Measurements from ENCODE around the gene UPK3A.

Gene UPK3A

DNA sequence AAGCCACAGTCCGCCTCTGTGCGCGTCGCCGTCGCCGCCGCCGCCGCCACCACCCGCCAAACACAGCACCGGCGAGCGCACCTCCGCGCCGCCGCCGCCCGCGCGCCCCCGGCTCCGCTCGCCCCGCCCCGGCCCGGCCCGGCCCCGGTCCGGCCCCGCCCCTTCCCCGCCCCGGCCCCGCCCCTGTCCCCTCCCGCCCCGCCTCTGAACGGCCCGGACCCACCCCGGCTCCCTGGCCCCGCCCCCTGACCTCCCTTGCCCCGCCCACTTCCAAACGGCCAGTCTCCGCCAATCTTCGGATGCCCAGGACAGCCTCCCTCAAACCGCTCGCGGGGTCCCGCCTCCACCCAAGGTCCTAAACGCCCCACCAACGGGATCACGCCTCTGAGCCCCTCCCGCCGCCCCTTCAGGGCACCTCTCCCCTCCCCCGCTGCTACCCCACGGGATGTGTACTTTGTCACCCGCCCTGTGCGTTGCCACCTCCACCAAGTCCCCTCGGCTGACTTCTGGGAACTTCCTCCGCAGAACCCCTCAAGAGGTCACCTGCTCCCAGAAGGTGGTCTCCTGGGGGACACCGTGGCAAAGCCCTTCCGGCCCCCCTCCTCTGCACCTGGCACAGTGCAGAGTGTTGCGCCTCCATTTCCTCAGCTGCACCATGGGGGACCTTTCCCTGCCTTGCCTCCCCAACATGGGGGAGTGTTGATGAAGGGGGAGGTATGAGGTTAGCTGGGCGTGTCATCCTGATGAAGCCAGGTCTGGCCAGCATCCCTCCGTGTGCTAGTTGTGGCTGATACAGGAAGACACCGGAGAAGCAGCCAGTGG is 43.7 kb upstream of the UPK3A start, which contains the start of gene KIAA0930:
Gene KIAA0930, minus strand, starts transcription at position 85 of the 822 bp plus-strand sequence. CDS start 191 bp downstream, outside the sequence.
- Histone ChIP-seq H3K27me3 (ENCODE audit: insufficient read depth, poor library complexity, severe bottlenecking) (no peaks in the 10 kb centered on the region), H3K4me1 (ENCODE audit: insufficient read depth, poor library complexity, severe bottlenecking) (peaks cover 20% of the 10 kb centered on the region), H3K36me3 (ENCODE audit: low read depth) (peaks cover 25% of the 10 kb centered on the region), H3K27ac (ENCODE audit: poor library complexity, severe bottlenecking) (peak within 1 kb of the TSS; percentile 40), H3K9me3 (ENCODE audit: severe bottlenecking) (no peaks in the 10 kb centered on the region), H3K4me3 (ENCODE audit: severe bottlenecking) (peak within 1 kb of the TSS; percentile 52)
- DNase-seq (ENCODE audit: low spot score) (peak; percentile 81), ATAC-seq (ENCODE audit: low read depth) (peak; percentile 41)
- TF ChIP-seq, protein P1, sequence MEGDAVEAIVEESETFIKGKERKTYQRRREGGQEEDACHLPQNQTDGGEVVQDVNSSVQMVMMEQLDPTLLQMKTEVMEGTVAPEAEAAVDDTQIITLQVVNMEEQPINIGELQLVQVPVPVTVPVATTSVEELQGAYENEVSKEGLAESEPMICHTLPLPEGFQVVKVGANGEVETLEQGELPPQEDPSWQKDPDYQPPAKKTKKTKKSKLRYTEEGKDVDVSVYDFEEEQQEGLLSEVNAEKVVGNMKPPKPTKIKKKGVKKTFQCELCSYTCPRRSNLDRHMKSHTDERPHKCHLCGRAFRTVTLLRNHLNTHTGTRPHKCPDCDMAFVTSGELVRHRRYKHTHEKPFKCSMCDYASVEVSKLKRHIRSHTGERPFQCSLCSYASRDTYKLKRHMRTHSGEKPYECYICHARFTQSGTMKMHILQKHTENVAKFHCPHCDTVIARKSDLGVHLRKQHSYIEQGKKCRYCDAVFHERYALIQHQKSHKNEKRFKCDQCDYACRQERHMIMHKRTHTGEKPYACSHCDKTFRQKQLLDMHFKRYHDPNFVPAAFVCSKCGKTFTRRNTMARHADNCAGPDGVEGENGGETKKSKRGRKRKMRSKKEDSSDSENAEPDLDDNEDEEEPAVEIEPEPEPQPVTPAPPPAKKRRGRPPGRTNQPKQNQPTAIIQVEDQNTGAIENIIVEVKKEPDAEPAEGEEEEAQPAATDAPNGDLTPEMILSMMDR (IDR thresholded peaks at IDR 0.05; ENCODE audit: poor library complexity, severe bottlenecking) = no peak

DNA sequence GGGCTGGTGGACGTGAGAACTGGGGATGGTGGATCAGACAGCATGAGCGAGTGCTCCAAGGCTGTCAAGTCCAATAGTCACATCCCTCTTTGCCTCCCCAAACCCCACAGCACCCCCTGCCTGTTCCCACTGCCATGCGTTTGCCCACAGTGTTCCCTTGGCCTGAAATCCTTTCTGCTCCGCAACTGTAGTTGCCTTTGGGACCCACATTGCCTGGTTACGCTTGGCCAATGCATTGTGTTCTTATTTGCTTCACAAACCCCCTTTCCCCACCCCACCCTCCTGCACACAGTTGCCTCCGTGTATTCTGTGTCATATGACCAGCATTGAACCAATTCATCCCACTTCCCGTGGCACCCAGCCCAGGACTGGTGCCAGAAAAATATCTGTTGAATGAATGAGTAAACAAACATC is 42.0 kb upstream of the UPK3A start:
- H3K9me3 ChIP-seq (ENCODE audit: severe bottlenecking) = no peaks in the 10 kb centered on the region
- ATAC-seq (ENCODE audit: low read depth) (no peak; the same call in 2 of the 3 replicates), DNase-seq (ENCODE audit: low spot score) (no peak)
- H3K27ac ChIP-seq (ENCODE audit: poor library complexity, severe bottlenecking) = peak overlapping the region; percentile 29
- TF ChIP-seq, protein P1 (IDR thresholded peaks at IDR 0.05; ENCODE audit: poor library complexity, severe bottlenecking) = no peak
- no peaks in the 10 kb centered on the region for H3K27me3 ChIP-seq (ENCODE audit: insufficient read depth, poor library complexity, severe bottlenecking)
- peaks cover 32% of the 10 kb centered on the region for H3K4me1 ChIP-seq (ENCODE audit: insufficient read depth, poor library complexity, severe bottlenecking)
- peaks cover 11% of the 10 kb centered on the region for H3K36me3 ChIP-seq (ENCODE audit: low read depth)
- no peak overlapping the region for H3K4me3 ChIP-seq (ENCODE audit: severe bottlenecking)

DNA sequence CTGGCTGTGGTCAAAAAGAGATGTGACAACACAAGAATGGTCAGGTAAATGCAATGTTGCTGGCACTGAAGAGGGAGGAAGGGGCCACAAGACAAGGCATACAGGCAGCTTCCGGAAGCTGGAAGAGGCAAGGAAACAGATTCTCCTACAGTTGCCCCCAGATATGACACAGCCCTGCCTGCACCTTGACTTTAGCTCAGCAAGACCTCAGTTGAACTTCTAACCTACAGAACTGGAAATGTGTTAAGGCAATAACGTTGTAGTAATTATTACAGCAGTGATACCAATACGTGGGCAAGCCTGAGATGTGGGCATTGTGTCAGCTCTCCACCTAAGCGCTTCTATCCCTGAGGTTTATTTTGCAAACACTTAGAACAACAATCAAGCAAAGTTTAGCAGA is 39.8 kb upstream of the UPK3A start:
- H3K9me3 ChIP-seq (ENCODE audit: severe bottlenecking) = no peaks in the 10 kb centered on the region
- ATAC-seq (ENCODE audit: low read depth) (no peak), DNase-seq (ENCODE audit: low spot score) (no peak)
- H3K4me3 ChIP-seq (ENCODE audit: severe bottlenecking) = no peak overlapping the region
- H3K36me3 ChIP-seq (ENCODE audit: low read depth) = no peaks in the 10 kb centered on the region
- TF ChIP-seq, protein P1 (IDR thresholded peaks at IDR 0.05; ENCODE audit: poor library complexity, severe bottlenecking) = no peak
- peak overlapping the region; percentile 98 for H3K27ac ChIP-seq (ENCODE audit: poor library complexity, severe bottlenecking)
- H3K4me1 ChIP-seq (ENCODE audit: insufficient read depth, poor library complexity, severe bottlenecking) = peaks cover 26% of the 10 kb centered on the region
- H3K27me3 ChIP-seq (ENCODE audit: insufficient read depth, poor library complexity, severe bottlenecking) = no peaks in the 10 kb centered on the region

DNA sequence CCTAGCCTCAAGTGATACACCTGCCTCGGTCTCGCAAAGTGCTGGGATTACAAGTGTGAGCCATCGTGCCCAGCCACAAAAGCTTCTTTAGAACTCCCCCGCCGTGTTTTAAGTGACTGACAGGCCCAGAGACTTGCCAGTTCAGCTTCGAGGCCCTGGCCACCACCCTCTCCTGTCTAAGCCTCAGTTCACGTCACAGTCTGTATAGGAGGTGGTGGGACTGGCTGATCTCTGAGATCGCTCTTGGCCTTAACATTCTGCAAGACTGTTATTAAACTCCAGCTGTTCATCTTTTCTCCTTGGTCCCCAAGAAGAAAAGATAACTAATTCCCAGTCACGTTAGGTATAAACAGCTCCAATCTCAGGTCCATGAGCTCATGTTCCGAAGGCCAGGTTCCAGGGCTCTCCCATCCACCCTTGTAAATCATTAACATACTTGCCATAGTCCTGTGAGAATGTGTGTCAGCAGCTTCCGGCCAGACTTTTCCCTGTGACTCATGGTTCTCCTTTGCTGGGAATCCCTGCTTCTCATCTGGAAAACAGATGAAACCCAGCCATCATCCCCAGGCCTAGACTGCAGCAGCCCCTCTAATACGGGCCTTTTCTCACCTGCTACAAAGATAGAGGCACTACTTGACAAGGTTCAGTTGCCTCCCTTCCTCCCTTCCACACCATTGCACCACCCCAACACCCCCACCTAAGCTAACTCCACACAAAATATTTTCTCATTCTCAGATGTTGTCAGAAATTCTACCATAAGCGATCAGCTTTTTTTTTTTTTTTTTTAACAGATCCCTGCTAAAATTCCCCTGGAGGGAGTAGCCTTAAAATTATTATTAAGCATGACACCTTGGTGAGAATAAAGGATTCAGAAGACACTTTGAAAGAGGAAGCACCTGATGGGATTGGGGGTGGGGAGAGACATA is 38.4 kb upstream of the UPK3A start:
- Histone ChIP-seq H3K27me3 (ENCODE audit: insufficient read depth, poor library complexity, severe bottlenecking) (no peaks in the 10 kb centered on the region), H3K27ac (ENCODE audit: poor library complexity, severe bottlenecking) (peak overlapping the region; percentile 98), H3K9me3 (ENCODE audit: severe bottlenecking) (no peaks in the 10 kb centered on the region), H3K4me1 (ENCODE audit: insufficient read depth, poor library complexity, severe bottlenecking) (peaks cover 26% of the 10 kb centered on the region), H3K36me3 (ENCODE audit: low read depth) (no peaks in the 10 kb centered on the region), H3K4me3 (ENCODE audit: severe bottlenecking) (no peak overlapping the region)
- peak; percentile 86 for DNase-seq (ENCODE audit: low spot score)
- TF ChIP-seq, protein P1 (IDR thresholded peaks at IDR 0.05; ENCODE audit: poor library complexity, severe bottlenecking) = no peak
- ATAC-seq (ENCODE audit: low read depth) = peak; percentile 79

All from RWPE2 (cell line).